Peyer's patch (tissue), 4 donors: ENCODE results near the gene WFDC1. TPM values are rescaled to one million over a fixed set of nuclear protein-coding genes. Genes with fewer than 3 reads are reported as not detected.

Experiments used
- DNase-seq, 3 donors: peaks; one replicate each; pipeline ENCODE4 v3.0.0-alpha.2; 2017 to 2019
- H3K27ac ChIP-seq, 4 donors: fragments of 200-600 bp; sonication (generic); one replicate each; pipeline ENCODE4 v1.5.1; 2016 to 2019
- H3K27me3 ChIP-seq, 2 donors: fragments of 200-600 bp; sonication (generic); one replicate each; pipeline ENCODE4 v1.5.1; 2019
- H3K36me3 ChIP-seq, 3 donors: fragments of 200-600 bp; sonication (generic); one replicate each; pipeline ENCODE4 v1.5.1; 2016 to 2019
- H3K4me1 ChIP-seq, 4 donors: fragments of 200-600 bp; sonication (generic); one replicate each; pipeline ENCODE4 v1.5.1; 2016 to 2019
- H3K4me3 ChIP-seq, 4 donors: fragments of 200-600 bp; sonication (generic); 1 replicate in 3 of 4; 2 replicates in 1 of 4; pipeline ENCODE4 v1.5.1; 2016 to 2019; ENCODE audit warnings: mild to moderate bottlenecking in 1 of 4
- H3K9me3 ChIP-seq, 4 donors: fragments of 200-600 bp; sonication (generic); one replicate each; pipeline ENCODE4 v1.5.1; 2016 to 2019; ENCODE audit warnings: mild to moderate bottlenecking in 1 of 4
- POLR2A ChIP-seq, 2 donors: fragments of 450-650 bp; IDR thresholded peaks; one replicate each; pipeline ENCODE4 v1.5.1; 2017; ENCODE audit warnings: antibody characterized with exemption in 2 of 2, mild to moderate bottlenecking in 2 of 2, moderate library complexity in 2 of 2
- total RNA-seq, 4 donors: library from RNA; depleted of rRNA; stranded (reverse); fragments of >200 nt; gene quantifications; one replicate each; pipeline ENCODE4 v1.1.0, GENCODE V29; 2016
- TF ChIP-seq, protein P1 (sequence below), 6 experiments: fragments of 450-650 bp in 4 of 6; fragments of 200-600 bp in 2 of 6; sonication (generic) in 1 of 6; IDR thresholded peaks; one replicate each; pipeline ENCODE4 v1.5.1; 2017 to 2019; ENCODE audit warnings: antibody characterized with exemption in 6 of 6, mild to moderate bottlenecking in 3 of 6, moderate library complexity in 1 of 6

The WFDC1 gene
- total RNA-seq, 4 donors from 2014 or later = 1.9 to 35.5 (median 10.1) TPM

- H3K4me1 ChIP-seq = peaks cover 0 to 8% (median 0%) of the 10 kb centered on the region in 4 donors
- no peaks in the 10 kb centered on the region for H3K36me3 ChIP-seq
- no peak for DNase-seq
- H3K27ac ChIP-seq = no peak overlapping the region
- no peak overlapping the region for H3K4me3 ChIP-seq
- H3K9me3 ChIP-seq = no peaks in the 10 kb centered on the region
- TF ChIP-seq, protein P1, sequence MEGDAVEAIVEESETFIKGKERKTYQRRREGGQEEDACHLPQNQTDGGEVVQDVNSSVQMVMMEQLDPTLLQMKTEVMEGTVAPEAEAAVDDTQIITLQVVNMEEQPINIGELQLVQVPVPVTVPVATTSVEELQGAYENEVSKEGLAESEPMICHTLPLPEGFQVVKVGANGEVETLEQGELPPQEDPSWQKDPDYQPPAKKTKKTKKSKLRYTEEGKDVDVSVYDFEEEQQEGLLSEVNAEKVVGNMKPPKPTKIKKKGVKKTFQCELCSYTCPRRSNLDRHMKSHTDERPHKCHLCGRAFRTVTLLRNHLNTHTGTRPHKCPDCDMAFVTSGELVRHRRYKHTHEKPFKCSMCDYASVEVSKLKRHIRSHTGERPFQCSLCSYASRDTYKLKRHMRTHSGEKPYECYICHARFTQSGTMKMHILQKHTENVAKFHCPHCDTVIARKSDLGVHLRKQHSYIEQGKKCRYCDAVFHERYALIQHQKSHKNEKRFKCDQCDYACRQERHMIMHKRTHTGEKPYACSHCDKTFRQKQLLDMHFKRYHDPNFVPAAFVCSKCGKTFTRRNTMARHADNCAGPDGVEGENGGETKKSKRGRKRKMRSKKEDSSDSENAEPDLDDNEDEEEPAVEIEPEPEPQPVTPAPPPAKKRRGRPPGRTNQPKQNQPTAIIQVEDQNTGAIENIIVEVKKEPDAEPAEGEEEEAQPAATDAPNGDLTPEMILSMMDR (IDR thresholded peaks at IDR 0.05) = no peak
- TF ChIP-seq POLR2A (IDR thresholded peaks at IDR 0.05) = no peak
- H3K27me3 ChIP-seq = no peaks in the 10 kb centered on the region
Measured at GRCh38 chr16:84348386-84348888, 53.8 kb downstream of the WFDC1 start.

DNA sequence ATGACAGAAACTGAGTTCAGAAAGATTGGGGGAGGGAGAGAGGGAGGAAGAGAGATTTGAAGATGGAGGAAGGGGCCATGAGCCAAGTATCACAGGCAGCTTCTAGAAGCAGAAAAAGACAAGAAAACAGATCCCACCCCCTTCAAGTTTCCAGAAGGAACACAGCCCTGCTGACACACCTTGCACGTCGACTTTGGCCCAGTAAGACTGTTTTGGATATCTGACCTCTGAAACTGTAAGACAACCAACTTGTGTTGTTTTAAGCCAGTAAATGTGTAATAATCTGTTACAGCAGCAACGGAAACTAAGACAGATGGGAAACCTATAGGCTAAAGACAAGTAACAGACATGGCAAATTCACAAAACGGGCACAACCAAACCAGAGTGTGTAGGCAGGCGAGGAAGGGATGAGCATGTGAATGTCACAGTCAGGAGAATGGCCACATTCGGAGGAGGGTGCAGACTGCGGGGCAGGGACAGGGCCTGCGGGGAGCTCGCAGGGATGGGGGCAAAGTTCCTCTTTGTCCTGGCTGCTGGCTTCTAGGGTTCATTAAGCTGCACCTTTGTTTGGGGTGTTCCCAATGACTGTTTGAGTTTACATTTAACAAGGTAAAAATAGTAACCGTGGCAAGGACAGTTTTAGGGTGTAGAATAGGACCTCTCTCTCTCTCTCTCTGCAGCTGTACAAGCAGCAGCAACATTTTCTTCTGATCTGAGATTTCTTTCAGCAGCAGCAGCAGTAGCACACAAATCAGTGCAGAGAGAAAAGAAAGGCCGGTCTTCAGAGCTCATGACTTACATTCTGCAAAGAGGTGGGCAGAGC lies 55.4 kb downstream of the WFDC1 start:
- DNase-seq = peak in 1 of 3 donors; percentile 71
- H3K27ac ChIP-seq = peak overlapping the region in 3 of 4 donors; percentile 25 to 74 (median 62)
- H3K27me3 ChIP-seq = no peaks in the 10 kb centered on the region
- TF ChIP-seq POLR2A (IDR thresholded peaks at IDR 0.05) = no peak
- TF ChIP-seq, protein P1 (IDR thresholded peaks at IDR 0.05) = no peak
- no peak overlapping the region for H3K4me3 ChIP-seq
- peaks cover 0 to 8% (median 0%) of the 10 kb centered on the region in 4 donors for H3K4me1 ChIP-seq
- no peaks in the 10 kb centered on the region for H3K9me3 ChIP-seq
- no peaks in the 10 kb centered on the region for H3K36me3 ChIP-seq

DNA sequence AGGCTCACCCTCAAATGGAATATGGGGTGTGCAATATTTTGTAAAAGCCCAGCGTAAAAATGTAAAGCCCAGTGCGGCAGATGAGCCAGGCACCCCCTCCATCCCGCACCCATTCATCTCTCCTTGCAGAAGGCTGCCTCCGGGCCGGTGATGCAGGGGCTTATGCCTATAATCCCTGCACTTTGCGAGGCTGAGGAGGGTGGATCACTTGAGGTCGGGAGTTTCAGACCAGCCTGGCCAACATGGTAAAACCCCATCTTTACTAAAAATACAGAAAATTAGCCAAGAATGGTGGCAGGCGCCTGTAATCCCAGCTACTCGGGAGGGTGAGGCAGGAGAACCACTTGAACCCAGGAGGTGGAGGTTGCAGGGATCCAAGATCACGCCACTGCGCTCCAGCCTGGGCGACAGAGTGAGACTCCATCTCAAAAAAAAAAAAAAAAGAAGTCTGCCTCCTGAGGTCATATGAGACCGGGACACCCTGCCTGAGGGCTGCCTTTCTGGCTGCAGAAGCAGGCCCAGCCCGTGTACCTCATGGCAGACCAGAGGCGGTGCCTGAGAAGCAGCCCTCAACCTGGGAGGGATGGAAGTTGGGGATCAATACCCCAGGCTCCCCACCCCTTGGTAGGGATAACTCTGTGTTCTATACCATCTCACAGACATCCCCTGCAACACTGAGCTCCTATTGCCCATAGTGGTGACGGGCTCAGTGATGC lies 56.2 kb downstream of the WFDC1 start:
- Histone ChIP-seq H3K9me3 (no peaks in the 10 kb centered on the region), H3K4me3 (no peak overlapping the region), H3K27ac (peak overlapping the region in 2 of 4 donors; percentile 33 to 74), H3K27me3 (no peaks in the 10 kb centered on the region), H3K4me1 (peaks cover 0 to 9% (median 0%) of the 10 kb centered on the region in 4 donors), H3K36me3 (no peaks in the 10 kb centered on the region)
- DNase-seq = peak in 1 of 3 donors; percentile 48
- TF ChIP-seq, protein P1 (IDR thresholded peaks at IDR 0.05) = no peak
- no peak for TF ChIP-seq POLR2A (IDR thresholded peaks at IDR 0.05)

DNA sequence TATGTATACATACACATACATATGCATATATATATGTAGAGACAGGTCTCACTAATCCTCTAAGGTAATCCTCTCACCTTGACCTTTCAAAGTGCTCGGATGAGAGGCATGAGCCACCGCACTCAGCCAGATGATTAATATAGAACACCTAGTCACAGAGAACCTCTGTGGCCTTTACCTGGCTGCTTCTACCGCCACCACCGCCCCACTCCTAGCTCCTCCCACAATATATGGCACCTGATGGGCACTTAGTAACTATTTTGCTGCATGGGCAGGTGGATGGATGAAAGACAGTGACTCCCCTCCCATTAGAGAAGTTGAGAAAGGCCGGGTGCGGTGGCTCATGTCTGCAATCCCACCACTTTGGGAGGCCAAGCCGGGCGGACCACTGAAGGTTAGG lies 57.0 kb downstream of the WFDC1 start:
- no peaks in the 10 kb centered on the region for H3K36me3 ChIP-seq
- no peak overlapping the region for H3K4me3 ChIP-seq
- H3K9me3 ChIP-seq = no peaks in the 10 kb centered on the region
- TF ChIP-seq, protein P1 (IDR thresholded peaks at IDR 0.05) = no peak
- no peak for TF ChIP-seq POLR2A (IDR thresholded peaks at IDR 0.05)
- peak in 2 of 3 donors; percentile 59 to 71 for DNase-seq
- peaks cover 0 to 17% (median 0%) of the 10 kb centered on the region in 4 donors for H3K4me1 ChIP-seq
- no peaks in the 10 kb centered on the region for H3K27me3 ChIP-seq
- peak overlapping the region in 1 of 4 donors; percentile 49 for H3K27ac ChIP-seq

GRCh38 chr16:84354306-84354705 lies 59.6 kb downstream of the WFDC1 start:
- no peaks in the 10 kb centered on the region for H3K27me3 ChIP-seq
- H3K4me1 ChIP-seq = peaks cover 0 to 28% (median 0%) of the 10 kb centered on the region in 4 donors
- TF ChIP-seq POLR2A (IDR thresholded peaks at IDR 0.05) = no peak
- TF ChIP-seq, protein P1 (IDR thresholded peaks at IDR 0.05) = no peak
- no peaks in the 10 kb centered on the region for H3K36me3 ChIP-seq
- no peak overlapping the region for H3K27ac ChIP-seq
- peak in 1 of 3 donors; percentile 19 for DNase-seq
- no peaks in the 10 kb centered on the region for H3K9me3 ChIP-seq
- H3K4me3 ChIP-seq = no peak overlapping the region
